PC-9 (cell line): ENCODE data around the gene KTN1. TPM values are rescaled to one million over a fixed set of nuclear protein-coding genes. Genes with fewer than 3 reads are reported as not detected.

ENCODE experiments used
- BruUV-seq: library from RNA; stranded (reverse); fragments of 400-500 nt; replicated peaks from 2 replicates; lab custom pipeline; 2021; lab: Mats Ljungman, UMichigan
- CTCF ChIA-PET: fragments of 300-600 bp; sonication (Branson Sonifier 250); formaldehyde crosslinking; loops from one replicate; lab custom pipeline; 2022; ENCODE audit warnings: antibody characterized with exemption; lab: Charles Lee
- POLR2A ChIA-PET: fragments of 300-600 bp; sonication (Branson Sonifier 250); formaldehyde crosslinking; loops from one replicate; lab custom pipeline; 2022; ENCODE audit warnings: antibody characterized with exemption; ENCODE audit not compliant: unreplicated experiment; lab: Charles Lee
- DNase-seq, 2 experiments: peaks; one replicate each; pipeline versions ENCODE4 v3.0.0 to v3.0.0-alpha.2; 2015 to 2022; ENCODE audit warnings: mixed read lengths in 1 of 2
- H2AFZ ChIP-seq: fragments of 200-600 bp; sonication (generic); 2 replicates; pipeline ENCODE4 v1.8.1; 2017; ENCODE audit warnings: antibody characterized with exemption
- H3F3A ChIP-seq: fragments of 200-600 bp; sonication (generic); 2 replicates; pipeline ENCODE4 v1.8.1; 2017; ENCODE audit warnings: antibody characterized with exemption, mild to moderate bottlenecking, low read depth; ENCODE audit not compliant: insufficient read depth
- H3K27ac ChIP-seq: fragments of 200-600 bp; sonication (generic); 2 replicates; pipeline ENCODE4 v1.6.1; 2016; ENCODE audit warnings: mixed run types
- H3K27me3 ChIP-seq: fragments of 200-600 bp; sonication (generic); 2 replicates; pipeline ENCODE4 v1.6.1; 2016; ENCODE audit warnings: low read depth, mixed run types; ENCODE audit not compliant: insufficient read depth
- H3K36me3 ChIP-seq: fragments of 200-600 bp; sonication (generic); 2 replicates; pipeline ENCODE4 v1.6.1; 2016; ENCODE audit warnings: low read depth, mixed run types
- H3K4me1 ChIP-seq: fragments of 200-600 bp; sonication (generic); replicated peaks from 2 replicates; pipeline ENCODE4 v1.6.1; 2016; ENCODE audit warnings: mixed run types; ENCODE audit not compliant: insufficient read depth
- H3K4me2 ChIP-seq: fragments of 200-600 bp; sonication (generic); 2 replicates; pipeline ENCODE4 v1.6.1; 2017; ENCODE audit warnings: mixed run types
- H3K4me3 ChIP-seq: fragments of 200-600 bp; sonication (generic); 2 replicates; pipeline ENCODE4 v1.6.1; 2016; ENCODE audit warnings: mixed run types
- H3K79me2 ChIP-seq: fragments of 200-600 bp; sonication (generic); 2 replicates; pipeline ENCODE4 v1.6.1; 2017; ENCODE audit warnings: low read depth, mixed run types
- H3K9me2 ChIP-seq: fragments of 200-600 bp; sonication (generic); 2 replicates; pipeline ENCODE4 v1.8.1; 2017; ENCODE audit warnings: mild to moderate bottlenecking; ENCODE audit not compliant: insufficient read depth
- H3K9me3 ChIP-seq: fragments of 200-600 bp; sonication (generic); 2 replicates; pipeline ENCODE4 v1.8.1; 2016; ENCODE audit warnings: low read depth; ENCODE audit not compliant: insufficient read depth
- H4K20me1 ChIP-seq: fragments of 200-600 bp; sonication (generic); 2 replicates; pipeline ENCODE4 v1.8.1; 2017; ENCODE audit not compliant: insufficient read depth
- EZH2 ChIP-seq: fragments of 200-600 bp; sonication (generic); IDR thresholded peaks from 2 replicates; pipeline ENCODE4 v1.8.0; 2017; ENCODE audit warnings: antibody characterized with exemption, low read depth
- intact Hi-C: fragments of 100-400 bp; cut with micrococcal nuclease; formaldehyde crosslinking; loops from one replicate; pipeline ENCODE4 v1.10.0; 2022; ENCODE audit not compliant: unreplicated experiment
- total RNA-seq: library from RNA; stranded (reverse); gene quantifications from 2 replicates; pipeline ENCODE4 v1.2.3, GENCODE V29; 2021
- TF ChIP-seq, protein P1 (sequence below): fragments of 200-600 bp; sonication (generic); conservative IDR thresholded peaks from 2 replicates; pipeline ENCODE4 v1.6.1; 2017; ENCODE audit warnings: mixed run types, antibody characterized with exemption, mild to moderate bottlenecking, moderate library complexity

The KTN1 gene
- total RNA-seq, 1 experiment from 2014 or later: 250 TPM

DNA sequence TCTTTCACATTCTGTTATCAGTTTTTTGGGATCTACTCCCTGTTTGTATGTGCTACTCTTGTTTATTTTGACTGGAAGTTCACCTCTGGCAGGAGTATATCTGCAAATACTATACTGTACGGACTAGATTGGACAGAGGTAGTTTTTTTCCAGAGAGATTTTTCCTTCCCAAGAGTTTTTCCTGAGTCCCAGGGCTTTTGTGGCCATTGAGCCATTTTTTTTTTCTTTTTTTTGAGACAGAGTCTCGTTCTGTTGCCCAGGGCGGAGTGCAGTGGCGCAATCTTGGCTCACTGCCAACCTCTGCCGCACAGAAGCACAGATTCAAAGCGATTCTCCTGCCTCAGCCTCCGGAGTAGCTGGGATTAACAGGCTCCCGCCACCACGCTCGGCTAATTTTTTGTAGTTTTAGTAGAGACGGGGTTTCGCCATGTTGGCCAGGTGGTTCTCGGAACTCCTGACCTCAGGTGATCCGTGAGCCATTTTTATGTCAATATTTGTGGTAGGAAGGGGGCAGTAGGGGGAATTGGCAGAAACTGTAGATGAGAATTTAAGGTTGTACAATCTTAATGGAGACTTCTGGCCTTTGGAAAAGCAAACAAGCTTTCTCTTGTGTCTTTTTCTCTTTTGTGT is 19.4 kb downstream of the KTN1 start:
- no peak overlapping the region for H3K4me3 ChIP-seq
- TF ChIP-seq EZH2: no peak
- TF ChIP-seq, protein P1, sequence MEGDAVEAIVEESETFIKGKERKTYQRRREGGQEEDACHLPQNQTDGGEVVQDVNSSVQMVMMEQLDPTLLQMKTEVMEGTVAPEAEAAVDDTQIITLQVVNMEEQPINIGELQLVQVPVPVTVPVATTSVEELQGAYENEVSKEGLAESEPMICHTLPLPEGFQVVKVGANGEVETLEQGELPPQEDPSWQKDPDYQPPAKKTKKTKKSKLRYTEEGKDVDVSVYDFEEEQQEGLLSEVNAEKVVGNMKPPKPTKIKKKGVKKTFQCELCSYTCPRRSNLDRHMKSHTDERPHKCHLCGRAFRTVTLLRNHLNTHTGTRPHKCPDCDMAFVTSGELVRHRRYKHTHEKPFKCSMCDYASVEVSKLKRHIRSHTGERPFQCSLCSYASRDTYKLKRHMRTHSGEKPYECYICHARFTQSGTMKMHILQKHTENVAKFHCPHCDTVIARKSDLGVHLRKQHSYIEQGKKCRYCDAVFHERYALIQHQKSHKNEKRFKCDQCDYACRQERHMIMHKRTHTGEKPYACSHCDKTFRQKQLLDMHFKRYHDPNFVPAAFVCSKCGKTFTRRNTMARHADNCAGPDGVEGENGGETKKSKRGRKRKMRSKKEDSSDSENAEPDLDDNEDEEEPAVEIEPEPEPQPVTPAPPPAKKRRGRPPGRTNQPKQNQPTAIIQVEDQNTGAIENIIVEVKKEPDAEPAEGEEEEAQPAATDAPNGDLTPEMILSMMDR: no peak
- peak; percentile 45 to 66 for DNase-seq
- no peak overlapping the region for H2AFZ ChIP-seq
- peaks cover 97% of the 10 kb centered on the region for H3K79me2 ChIP-seq
- H3K27ac ChIP-seq: peak overlapping the region; percentile 33
- ChIA-PET POLR2A (interaction anchor here (0.6 to 0.7 kb wide), 3 partner anchors 12 to 548 kb away, joined by 5 to 14 read pairs (median 13); partner anchors contain the start of gene MAPK1IP1L), CTCF (interaction anchor here (0.6 kb wide), 2 partner anchors 34 to 526 kb away, joined by 3 to 4 read pairs; no protein-coding TSS in a partner anchor)
- H3K9me2 ChIP-seq: no peaks in the 10 kb centered on the region
- intact Hi-C loops: no loop called here
- peaks cover 11% of the 10 kb centered on the region; the same call in 1 of the 2 replicates for H3K9me3 ChIP-seq
- H4K20me1 ChIP-seq: no peaks in the 10 kb centered on the region
- peaks cover 29% of the 10 kb centered on the region for H3K4me1 ChIP-seq
- peaks cover 28% of the 10 kb centered on the region for H3F3A ChIP-seq
- BruUV-seq: no TSS peak
- H3K36me3 ChIP-seq: peaks cover 25% of the 10 kb centered on the region; the same call in 1 of the 2 replicates
- H3K27me3 ChIP-seq: no peaks in the 10 kb centered on the region
- H3K4me2 ChIP-seq: 0 out of 2 replicates have a peak overlapping the region, but pooled peaks have one; percentile 9

DNA sequence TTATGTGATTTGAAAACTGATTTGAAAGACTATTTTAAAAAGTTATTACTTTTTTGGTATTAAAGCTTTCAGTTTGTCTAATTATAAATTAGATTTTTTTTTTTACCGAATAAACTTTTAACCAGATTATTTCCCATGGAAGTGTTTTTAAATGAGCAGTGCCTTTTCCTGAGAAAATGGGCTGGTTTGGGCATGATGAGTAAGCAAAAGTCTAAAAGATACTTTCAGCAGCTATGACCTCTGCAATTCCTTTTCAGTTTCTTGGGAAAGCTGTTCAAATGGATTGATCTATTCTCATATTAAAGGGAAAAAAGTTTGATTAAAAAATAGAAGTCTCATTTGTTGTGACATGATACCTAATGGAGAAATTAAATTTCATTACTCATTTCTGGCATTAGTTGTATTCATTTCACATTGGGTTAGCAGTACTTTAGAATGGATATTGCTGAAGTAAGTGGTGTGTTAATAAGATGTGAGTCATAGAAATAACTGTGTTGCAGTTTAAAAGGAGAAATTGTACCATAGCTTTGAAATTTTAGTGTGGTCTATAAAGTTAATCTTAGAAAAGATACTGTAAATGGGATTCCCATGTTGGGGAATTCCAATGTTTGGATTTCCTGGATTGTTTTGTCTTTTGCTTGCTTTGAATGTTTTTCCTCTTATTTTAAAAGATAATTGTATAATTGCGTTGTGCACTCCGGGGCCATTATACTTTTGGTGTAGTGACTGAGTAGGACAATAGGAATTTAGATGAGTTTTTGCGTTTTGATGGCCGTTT is 21.0 kb downstream of the KTN1 start:
- Histone ChIP-seq H3K4me2 (peak overlapping the region; percentile 52), H3K9me3 (peaks cover 11% of the 10 kb centered on the region; the same call in 1 of the 2 replicates), H2AFZ (no peak overlapping the region), H4K20me1 (peaks cover 6% of the 10 kb centered on the region; the same call in 1 of the 2 replicates), H3K4me3 (no peak overlapping the region), H3K27ac (peak overlapping the region; percentile 77), H3K27me3 (no peaks in the 10 kb centered on the region), H3K79me2 (peaks cover 97% of the 10 kb centered on the region), H3K36me3 (peaks cover 25% of the 10 kb centered on the region; the same call in 1 of the 2 replicates), H3K4me1 (peaks cover 45% of the 10 kb centered on the region), H3K9me2 (no peaks in the 10 kb centered on the region), H3F3A (peaks cover 42% of the 10 kb centered on the region)
- intact Hi-C loops: no loop called here
- CTCF ChIA-PET: no interaction called here
- TF ChIP-seq EZH2: no peak
- no TSS peak for BruUV-seq
- POLR2A ChIA-PET: no interaction called here
- peak in 1 of 2 experiments; percentile 56 for DNase-seq

DNA sequence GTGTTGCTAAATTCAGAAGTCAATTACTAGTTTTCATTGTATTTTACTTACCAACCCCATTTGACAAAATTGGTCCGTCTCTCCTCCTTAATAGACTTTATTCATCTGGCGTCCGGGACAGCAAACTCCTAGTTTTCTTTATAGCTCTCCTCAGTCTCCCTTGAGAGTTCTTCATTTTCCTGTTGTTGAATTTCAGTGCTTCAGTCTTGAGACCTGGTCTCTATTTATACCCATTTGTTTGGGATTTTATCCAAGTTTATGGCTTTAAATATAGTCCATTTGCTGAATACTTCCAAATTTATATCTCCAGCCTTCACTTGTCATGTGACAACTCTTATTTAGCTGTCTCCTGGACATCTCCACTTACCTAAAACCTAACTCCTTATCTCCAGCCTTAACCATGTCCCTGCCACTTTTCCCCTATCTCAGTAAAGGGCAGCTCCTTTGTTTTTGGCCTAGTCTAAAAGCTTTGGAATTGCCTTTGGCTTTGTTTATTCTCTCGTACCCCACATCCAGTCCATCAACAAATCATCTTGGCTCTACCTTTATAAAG is 23.5 kb downstream of the KTN1 start:
- no peaks in the 10 kb centered on the region; the same call in 1 of the 2 replicates for H3K9me3 ChIP-seq
- CTCF ChIA-PET: interaction anchor here (0.5 kb wide), 1 partner anchor 306 kb away, joined by 4 read pairs; no protein-coding TSS in a partner anchor
- H3F3A ChIP-seq: peaks cover 44% of the 10 kb centered on the region
- no TSS peak for BruUV-seq
- POLR2A ChIA-PET: interaction anchor here (0.7 kb wide), 1 partner anchor 26 kb away, joined by 5 read pairs; no protein-coding TSS in a partner anchor
- H3K4me3 ChIP-seq: no peak overlapping the region
- no peak overlapping the region for H3K4me2 ChIP-seq
- intact Hi-C loops: no loop called here
- H3K9me2 ChIP-seq: no peaks in the 10 kb centered on the region
- H3K27me3 ChIP-seq: no peaks in the 10 kb centered on the region
- no peak for DNase-seq
- H3K36me3 ChIP-seq: peaks cover 20% of the 10 kb centered on the region; the same call in 1 of the 2 replicates
- TF ChIP-seq, protein P1: no peak
- no peak for TF ChIP-seq EZH2
- peaks cover 6% of the 10 kb centered on the region for H4K20me1 ChIP-seq
- H3K4me1 ChIP-seq: peaks cover 62% of the 10 kb centered on the region
- H3K27ac ChIP-seq: no peak overlapping the region
- H2AFZ ChIP-seq: no peak overlapping the region
- peaks cover 98% of the 10 kb centered on the region for H3K79me2 ChIP-seq
